HG02763 (cell line): ENCODE measurements around the gene TM9SF4.
"Not testable (repeated sequence)": the region's sequence is repeated elsewhere in the genome, so short reads cannot be mapped to it uniquely, and the experiment has no call there.

Source experiments
- ATAC-seq: cut with Tn5 transposase; IDR thresholded peaks from one replicate; pipeline ENCODE4 v1.9.1; 2021; ENCODE audit warnings: mild to moderate bottlenecking, moderate library complexity; ENCODE audit not compliant: unreplicated experiment

Gene TM9SF4

GRCh38 chr20:32155017-32155981 lies 45.8 kb downstream of the TM9SF4 start:
- ATAC-seq, result peak; percentile 48

- no peak for ATAC-seq
Observed at GRCh38 chr20:32157611-32158010, 48.1 kb downstream of the TM9SF4 start.

GRCh38 chr20:32158351-32158750 lies 48.8 kb downstream of the TM9SF4 start:
- ATAC-seq, result no peak

GRCh38 chr20:32158943-32159660 lies 49.6 kb downstream of the TM9SF4 start:
- ATAC-seq, result no peak

- no peak for ATAC-seq
Observed at GRCh38 chr20:32159766-32160221, 50.3 kb downstream of the TM9SF4 start.

- no peak for ATAC-seq
Observed at GRCh38 chr20:32160341-32160740, 50.8 kb downstream of the TM9SF4 start.

- ATAC-seq, result no peak
Observed at GRCh38 chr20:32162351-32162750, 52.8 kb downstream of the TM9SF4 start.

GRCh38 chr20:32163951-32164350 lies 54.4 kb downstream of the TM9SF4 start:
- ATAC-seq, result no peak

GRCh38 chr20:32164984-32165735 lies 55.6 kb downstream of the TM9SF4 start:
- ATAC-seq, result no peak

GRCh38 chr20:32165836-32166545 lies 56.5 kb downstream of the TM9SF4 start:
- ATAC-seq, result no peak

GRCh38 chr20:32167552-32167951 lies 58.0 kb downstream of the TM9SF4 start:
- no peak for ATAC-seq

- no peak for ATAC-seq
Observed at GRCh38 chr20:32168184-32168910, 58.8 kb downstream of the TM9SF4 start.

- ATAC-seq, result not testable (repeated sequence)
Observed at GRCh38 chr20:32177696-32178095, 68.2 kb downstream of the TM9SF4 start.

GRCh38 chr20:32179515-32179914 lies 70.0 kb downstream of the TM9SF4 start:
- no peak for ATAC-seq

GRCh38 chr20:32179934-32180333 lies 70.4 kb downstream of the TM9SF4 start:
- no peak for ATAC-seq

- ATAC-seq, result no peak
Observed at GRCh38 chr20:32181606-32182005, 72.1 kb downstream of the TM9SF4 start.

GRCh38 chr20:32183947-32184635 lies 74.6 kb downstream of the TM9SF4 start:
- ATAC-seq, result no peak

GRCh38 chr20:32184961-32185603 lies 75.6 kb downstream of the TM9SF4 start:
- no peak for ATAC-seq

- no peak for ATAC-seq
Observed at GRCh38 chr20:32186506-32186905, 77.0 kb downstream of the TM9SF4 start.
